ENCODE measurements around the gene VWA3B.

VWA3B gene

GRCh38 chr2:98201576-98201975, 114.6 kb downstream of the VWA3B start (continued):
- TF ChIP-seq POU6F1 (CRISPR knock-in tag; IDR thresholded peaks at IDR 0.05; ENCODE audit: borderline replicate concordance, low read depth) (no peak), ZFP3 (CRISPR knock-in tag; IDR thresholded peaks at IDR 0.05) (no peak), RARB (CRISPR knock-in tag; IDR thresholded peaks at IDR 0.05) (no peak)

- ATAC-seq, result no peak
- no peak for TF ChIP-seq ISL1 (CRISPR knock-in tag; IDR thresholded peaks at IDR 0.05)
- no peak for TF ChIP-seq TCF4 (CRISPR knock-in tag; IDR thresholded peaks at IDR 0.05; ENCODE audit: borderline replicate concordance)
- no peak for TF ChIP-seq ZNF70 (CRISPR knock-in tag; IDR thresholded peaks at IDR 0.05)
- no peak for TF ChIP-seq ARNTL (CRISPR knock-in tag; IDR thresholded peaks at IDR 0.05; ENCODE audit: borderline replicate concordance, low read depth)
- no peak for TF ChIP-seq GLIS3 (CRISPR knock-in tag; IDR thresholded peaks at IDR 0.05)
- TF ChIP-seq SNAI2 (CRISPR knock-in tag; IDR thresholded peaks at IDR 0.05), result no peak
Observed at GRCh38 chr2:98205889-98206288, 118.9 kb downstream of the VWA3B start.

- no peak for ATAC-seq
- TF ChIP-seq ZFP3 (CRISPR knock-in tag; IDR thresholded peaks at IDR 0.05) (no peak), ZNF8 (CRISPR knock-in tag; IDR thresholded peaks at IDR 0.05) (no peak), GLIS3 (CRISPR knock-in tag; IDR thresholded peaks at IDR 0.05) (no peak), CREB5 (CRISPR knock-in tag; IDR thresholded peaks at IDR 0.05; ENCODE audit: low read depth) (no peak), TSHZ2 (CRISPR knock-in tag; IDR thresholded peaks at IDR 0.05) (no peak), CSRNP3 (CRISPR knock-in tag; IDR thresholded peaks at IDR 0.05) (no peak), PPARA (CRISPR knock-in tag; IDR thresholded peaks at IDR 0.05; ENCODE audit: borderline replicate concordance) (no peak), OSR1 (CRISPR knock-in tag; IDR thresholded peaks at IDR 0.05) (no peak), ZNF565 (CRISPR knock-in tag; conservative IDR thresholded peaks at IDR 0.05; ENCODE audit: low read depth) (no peak), CSDC2 (CRISPR knock-in tag; IDR thresholded peaks at IDR 0.05) (no peak), ESRRG (CRISPR knock-in tag; IDR thresholded peaks at IDR 0.05) (no peak), SNAI2 (CRISPR knock-in tag; IDR thresholded peaks at IDR 0.05) (no peak), ZNF70 (CRISPR knock-in tag; IDR thresholded peaks at IDR 0.05) (no peak), RARB (CRISPR knock-in tag; IDR thresholded peaks at IDR 0.05) (no peak), PATZ1 (CRISPR knock-in tag; IDR thresholded peaks at IDR 0.05; ENCODE audit: borderline replicate concordance) (no peak), ZC3H10 (CRISPR knock-in tag; IDR thresholded peaks at IDR 0.05) (no peak)
Observed at GRCh38 chr2:98212092-98213000, 125.4 kb downstream of the VWA3B start.

Measured in SK-N-SH treated with all-trans-retinoic acid at 6 μM for 48 hours (cell line).